Renal cortex interstitium (tissue), 11 donors: ENCODE measurements around the gene NR2C2AP. TPM values are rescaled to one million over a fixed set of nuclear protein-coding genes. Genes with fewer than 3 reads are reported as not detected.

ENCODE experiments used
- DNase-seq, 11 donors: peaks; one replicate each; pipeline ENCODE4 v3.0.0-alpha.2; 2013; ENCODE audit warnings: low read depth in 9 of 11, low spot score in 4 of 11; ENCODE audit errors: extremely low read depth in 1 of 11
- polyA plus RNA-seq, 3 donors: library from polyadenylated mRNA; unstranded; fragments of 120-200 nt; gene quantifications; one replicate each; pipeline ENCODE4 v1.2.1, GENCODE V29; 2013; ENCODE audit not compliant: insufficient read length in 3 of 3

The NR2C2AP gene
- polyA plus RNA-seq, 3 donors = 11.5 to 13.1 (median 12.6) TPM

- DNase-seq = no peak
Observed at GRCh38 chr19:19169236-19170052, 33.8 kb downstream of the NR2C2AP start.

GRCh38 chr19:19167612-19168011, 35.6 kb downstream of the NR2C2AP start:
- no peak for DNase-seq

- DNase-seq = no peak
Observed at GRCh38 chr19:19165396-19165795, 37.8 kb downstream of the NR2C2AP start.

GRCh38 chr19:19162495-19162894, 40.7 kb downstream of the NR2C2AP start:
- DNase-seq = no peak

- no peak for DNase-seq
Observed at GRCh38 chr19:19160461-19161035, 42.7 kb downstream of the NR2C2AP start.

GRCh38 chr19:19159534-19159933, 43.7 kb downstream of the NR2C2AP start:
- no peak for DNase-seq

- no peak for DNase-seq
Observed at GRCh38 chr19:19157808-19158207, 45.4 kb downstream of the NR2C2AP start.

GRCh38 chr19:19155495-19156219, 47.6 kb downstream of the NR2C2AP start:
- DNase-seq = no peak

- DNase-seq = no peak
Observed at GRCh38 chr19:19154768-19155494, 48.3 kb downstream of the NR2C2AP start.

GRCh38 chr19:19152668-19153384, 50.4 kb downstream of the NR2C2AP start:
- DNase-seq = no peak

- DNase-seq = no peak
Observed at GRCh38 chr19:19151418-19151817, 51.8 kb downstream of the NR2C2AP start.

Other genes with a start within 250 kb of the NR2C2AP start
- gene SUGP2, start 169.9 kb downstream of the NR2C2AP start, polyA plus RNA-seq = 100 to 1,000 TPM in 1 of 3 donors, 10 to 100 TPM in 2; 85.1 to 138 (median 91.5) TPM
- 10 to 100 TPM; 31.4 to 42.7 (median 36.7) TPM for gene ARMC6, start 169.8 kb downstream of the NR2C2AP start, polyA plus RNA-seq
- 10 to 100 TPM; 16.7 to 23.4 (median 22.7) TPM for gene SLC25A42, start 139.4 kb downstream of the NR2C2AP start, polyA plus RNA-seq
- gene TMEM161A, start 64.9 kb downstream of the NR2C2AP start, polyA plus RNA-seq = 10 to 100 TPM; 25.5 to 42.7 (median 36.7) TPM
- gene MEF2B, start 33.2 kb downstream of the NR2C2AP start, polyA plus RNA-seq = 1 to 10 TPM; 1.3 to 2.9 (median 1.6) TPM
- gene BORCS8, start 11.3 kb downstream of the NR2C2AP start, polyA plus RNA-seq = 10 to 100 TPM; 14.8 to 30.0 (median 19.3) TPM
- gene RFXANK, start 11.2 kb downstream of the NR2C2AP start, polyA plus RNA-seq = 10 to 100 TPM; 59.5 to 85.3 (median 74.6) TPM
- gene NCAN, start 8.5 kb upstream of the NR2C2AP start, polyA plus RNA-seq = under 1 TPM; 0.03 to 0.39 (median 0.09) TPM
- 1 to 10 TPM; 2.3 to 4.7 (median 3.8) TPM for gene TM6SF2, start 69.9 kb upstream of the NR2C2AP start, polyA plus RNA-seq
- 10 to 100 TPM; 50.4 to 65.1 (median 64.6) TPM for gene SUGP1, start 117.1 kb upstream of the NR2C2AP start, polyA plus RNA-seq
- 10 to 100 TPM; 45.0 to 85.6 (median 50.0) TPM for gene MAU2, start 117.4 kb upstream of the NR2C2AP start, polyA plus RNA-seq
- 10 to 100 TPM; 46.4 to 58.0 (median 54.2) TPM for gene GATAD2A, start 202.3 kb upstream of the NR2C2AP start, polyA plus RNA-seq